ENCODE measurements around the gene GFER. TPM values are rescaled to one million over a fixed set of nuclear protein-coding genes. Genes with fewer than 3 reads are reported as not detected.

Gene GFER
- total and polyA plus RNA-seq, 10 of the 15 experiments (the other 5 are each of a cell fraction or from before 2014, with no cell fraction given), result 2.4 to 57.7 (median 31.3) TPM

DNA sequence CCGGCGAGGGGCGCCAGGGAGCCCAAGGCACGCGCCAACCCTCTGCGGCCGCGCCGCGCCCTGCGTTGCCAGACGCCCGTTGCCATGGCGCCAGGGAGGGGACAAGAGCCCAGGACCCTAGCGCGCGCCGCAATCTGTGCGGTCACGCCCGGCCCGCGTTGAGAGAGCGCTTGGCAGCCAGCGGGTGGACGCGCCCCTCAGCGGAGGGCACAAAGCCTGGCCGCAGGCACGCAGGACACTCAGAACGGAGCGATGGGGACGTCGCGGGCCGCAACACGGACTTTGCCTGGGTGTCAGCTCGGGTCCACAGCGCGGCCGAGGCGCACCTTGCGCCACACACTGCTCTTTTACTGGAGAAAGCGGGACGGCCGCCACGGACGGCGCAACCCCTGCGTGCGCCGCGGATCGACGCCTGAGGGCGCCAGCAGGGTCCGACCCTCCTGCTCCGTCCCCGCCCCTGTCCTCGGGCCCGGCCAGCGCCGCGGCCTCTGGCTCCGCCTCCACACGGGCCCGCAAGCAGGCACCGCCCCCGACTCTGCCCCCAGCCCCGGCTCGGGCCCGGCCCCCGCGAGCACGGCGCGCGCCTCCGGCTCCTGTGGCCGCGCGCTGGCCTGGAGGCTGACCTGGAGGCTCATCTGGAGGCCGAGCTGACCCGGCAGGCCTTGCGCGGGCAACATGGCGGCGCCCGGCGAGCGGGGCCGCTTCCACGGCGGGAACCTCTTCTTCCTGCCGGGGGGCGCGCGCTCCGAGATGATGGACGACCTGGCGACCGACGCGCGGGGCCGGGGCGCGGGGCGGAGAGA, at the start of gene GFER (continued):
- TF ChIP-seq, protein P1, sequence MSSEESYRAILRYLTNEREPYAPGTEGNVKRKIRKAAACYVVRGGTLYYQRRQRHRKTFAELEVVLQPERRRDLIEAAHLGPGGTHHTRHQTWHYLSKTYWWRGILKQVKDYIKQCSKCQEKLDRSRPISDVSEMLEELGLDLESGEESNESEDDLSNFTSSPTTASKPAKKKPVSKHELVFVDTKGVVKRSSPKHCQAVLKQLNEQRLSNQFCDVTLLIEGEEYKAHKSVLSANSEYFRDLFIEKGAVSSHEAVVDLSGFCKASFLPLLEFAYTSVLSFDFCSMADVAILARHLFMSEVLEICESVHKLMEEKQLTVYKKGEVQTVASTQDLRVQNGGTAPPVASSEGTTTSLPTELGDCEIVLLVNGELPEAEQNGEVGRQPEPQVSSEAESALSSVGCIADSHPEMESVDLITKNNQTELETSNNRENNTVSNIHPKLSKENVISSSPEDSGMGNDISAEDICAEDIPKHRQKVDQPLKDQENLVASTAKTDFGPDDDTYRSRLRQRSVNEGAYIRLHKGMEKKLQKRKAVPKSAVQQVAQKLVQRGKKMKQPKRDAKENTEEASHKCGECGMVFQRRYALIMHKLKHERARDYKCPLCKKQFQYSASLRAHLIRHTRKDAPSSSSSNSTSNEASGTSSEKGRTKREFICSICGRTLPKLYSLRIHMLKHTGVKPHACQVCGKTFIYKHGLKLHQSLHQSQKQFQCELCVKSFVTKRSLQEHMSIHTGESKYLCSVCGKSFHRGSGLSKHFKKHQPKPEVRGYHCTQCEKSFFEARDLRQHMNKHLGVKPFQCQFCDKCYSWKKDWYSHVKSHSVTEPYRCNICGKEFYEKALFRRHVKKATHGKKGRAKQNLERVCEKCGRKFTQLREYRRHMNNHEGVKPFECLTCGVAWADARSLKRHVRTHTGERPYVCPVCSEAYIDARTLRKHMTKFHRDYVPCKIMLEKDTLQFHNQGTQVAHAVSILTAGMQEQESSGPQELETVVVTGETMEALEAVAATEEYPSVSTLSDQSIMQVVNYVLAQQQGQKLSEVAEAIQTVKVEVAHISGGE (CRISPR knock-in tag; IDR thresholded peaks at IDR 0.05), result no peak
- TF ChIP-seq KDM1A (IDR thresholded peaks at IDR 0.05; ENCODE audit: borderline replicate concordance), result no peak
- TF ChIP-seq, protein P2, sequence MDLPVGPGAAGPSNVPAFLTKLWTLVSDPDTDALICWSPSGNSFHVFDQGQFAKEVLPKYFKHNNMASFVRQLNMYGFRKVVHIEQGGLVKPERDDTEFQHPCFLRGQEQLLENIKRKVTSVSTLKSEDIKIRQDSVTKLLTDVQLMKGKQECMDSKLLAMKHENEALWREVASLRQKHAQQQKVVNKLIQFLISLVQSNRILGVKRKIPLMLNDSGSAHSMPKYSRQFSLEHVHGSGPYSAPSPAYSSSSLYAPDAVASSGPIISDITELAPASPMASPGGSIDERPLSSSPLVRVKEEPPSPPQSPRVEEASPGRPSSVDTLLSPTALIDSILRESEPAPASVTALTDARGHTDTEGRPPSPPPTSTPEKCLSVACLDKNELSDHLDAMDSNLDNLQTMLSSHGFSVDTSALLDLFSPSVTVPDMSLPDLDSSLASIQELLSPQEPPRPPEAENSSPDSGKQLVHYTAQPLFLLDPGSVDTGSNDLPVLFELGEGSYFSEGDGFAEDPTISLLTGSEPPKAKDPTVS (IDR thresholded peaks at IDR 0.05; ENCODE audit: low read depth, low read length), result no peak
- no peak for TF ChIP-seq MTA2 (IDR thresholded peaks at IDR 0.05; ENCODE audit: low read depth)
- no peak for TF ChIP-seq ZSCAN29 (IDR thresholded peaks at IDR 0.05)
- TF ChIP-seq SIN3A (IDR thresholded peaks at IDR 0.05; ENCODE audit: low read depth, low read length), result peak; percentile 50; the same call in 1 of the 2 replicates
